Subcutaneous adipose tissue (tissue), 4 donors: ENCODE results near the gene CLDN24. TPM values are rescaled to one million over a fixed set of nuclear protein-coding genes. Genes with fewer than 3 reads are reported as not detected.

Experiments used
- CTCF ChIP-seq: fragments of 450-650 bp; IDR thresholded peaks from one replicate; pipeline ENCODE4 v1.5.1; 2016; ENCODE audit warnings: low read depth, mild to moderate bottlenecking, control low read depth, antibody characterized with exemption, moderate library complexity
- total RNA-seq, 4 donors: library from RNA; depleted of rRNA; stranded (reverse); fragments of >200 nt; gene quantifications; one replicate each; pipeline ENCODE4 v1.1.0, GENCODE V29; 2016

The CLDN24 gene
- total RNA-seq, 4 donors from 2014 or later: 1.5 TPM; not detected in 3

- no peak for TF ChIP-seq CTCF
These were observed 34.5 kb downstream of the CLDN24 start for GRCh38 chr4:183287677-183288076.

GRCh38 chr4:183287309-183287659 lies 34.9 kb downstream of the CLDN24 start:
- TF ChIP-seq CTCF: no peak

- no peak for TF ChIP-seq CTCF
These were observed 35.5 kb downstream of the CLDN24 start for GRCh38 chr4:183286590-183287308.

- TF ChIP-seq CTCF: no peak
These were observed 36.3 kb downstream of the CLDN24 start for GRCh38 chr4:183285886-183286285.

GRCh38 chr4:183284965-183285364 lies 37.3 kb downstream of the CLDN24 start:
- no peak for TF ChIP-seq CTCF

GRCh38 chr4:183284258-183284785 lies 37.9 kb downstream of the CLDN24 start:
- no peak for TF ChIP-seq CTCF

- no peak for TF ChIP-seq CTCF
These were observed 46.1 kb downstream of the CLDN24 start for GRCh38 chr4:183276106-183276505.
